T-helper 2 cell treated with Interferon-gamma antibody and Interleukin-4, amounts not matched to agents 5 μg/mL and 100 μg/mL, for 36 hours (primary cell): ENCODE results near the gene GPR15.

Source experiments
- DNase-seq: peaks from one replicate; pipeline ENCODE4 v3.0.0; 2021; ENCODE audit warnings: low spot score
- H3K27ac Mint-ChIP-seq: one replicate; pipeline ENCODE4 v1.8.0; 2021; ENCODE audit warnings: mild to moderate bottlenecking, mixed read lengths
- H3K27me3 Mint-ChIP-seq: one replicate; pipeline ENCODE4 v1.8.0; 2021; ENCODE audit warnings: low read depth, mixed read lengths
- H3K36me3 Mint-ChIP-seq: one replicate; pipeline ENCODE4 v1.8.0; 2021; ENCODE audit warnings: low read depth, mixed read lengths
- H3K4me1 Mint-ChIP-seq: one replicate; pipeline ENCODE4 v1.8.0; 2021; ENCODE audit warnings: low read depth, mixed read lengths
- H3K4me3 Mint-ChIP-seq: one replicate; pipeline ENCODE4 v1.8.0; 2022; ENCODE audit warnings: mild to moderate bottlenecking, moderate library complexity, mixed read lengths
- H3K9me3 Mint-ChIP-seq: one replicate; pipeline ENCODE4 v1.8.0; 2021; ENCODE audit warnings: mixed read lengths

GPR15 gene

GRCh38 chr3:98531622-98532274 is at the start of gene GPR15:
TSS of gene GPR15 (plus strand) at chr3:98531978. CDS start at chr3:98532034, 56 bp downstream.
- Mint-ChIP-seq H3K27ac (peak within 1 kb of the TSS; percentile 75), H3K36me3 (peaks cover 48% of the 10 kb centered on the region), H3K27me3 (no peaks in the 10 kb centered on the region), H3K9me3 (no peaks in the 10 kb centered on the region), H3K4me3 (peak within 1 kb of the TSS; percentile 82), H3K4me1 (peaks cover 68% of the 10 kb centered on the region)
- DNase-seq: no peak

- peaks cover 11% of the 10 kb centered on the region for H3K27me3 Mint-ChIP-seq
- H3K4me1 Mint-ChIP-seq: peaks cover 9% of the 10 kb centered on the region
- no peak for DNase-seq
- no peak overlapping the region for H3K27ac Mint-ChIP-seq
- H3K9me3 Mint-ChIP-seq: peaks cover 41% of the 10 kb centered on the region
- no peak overlapping the region for H3K4me3 Mint-ChIP-seq
- H3K36me3 Mint-ChIP-seq: peaks cover 8% of the 10 kb centered on the region
Observed at GRCh38 chr3:98482717-98483482, 48.9 kb upstream of the GPR15 start.

- DNase-seq: no peak
- H3K9me3 Mint-ChIP-seq: peaks cover 47% of the 10 kb centered on the region
- H3K4me3 Mint-ChIP-seq: no peak overlapping the region
- peaks cover 8% of the 10 kb centered on the region for H3K36me3 Mint-ChIP-seq
- H3K27me3 Mint-ChIP-seq: peaks cover 14% of the 10 kb centered on the region
- H3K27ac Mint-ChIP-seq: no peak overlapping the region
- H3K4me1 Mint-ChIP-seq: peaks cover 9% of the 10 kb centered on the region
Observed at GRCh38 chr3:98483626-98484025, 48.2 kb upstream of the GPR15 start.

GRCh38 chr3:98497381-98497780 is 34.4 kb upstream of the GPR15 start, which contains the start of gene OR5K2:
TSS of gene OR5K2 (plus strand) at chr3:98497681. CDS start at chr3:98497681, 0 bp downstream.
- Mint-ChIP-seq H3K27me3 (peaks cover 20% of the 10 kb centered on the region), H3K4me1 (peaks cover 4% of the 10 kb centered on the region), H3K4me3 (no peak within 1 kb of the TSS), H3K9me3 (no peaks in the 10 kb centered on the region), H3K27ac (no peak within 1 kb of the TSS), H3K36me3 (peaks cover 16% of the 10 kb centered on the region)
- DNase-seq: no peak

GRCh38 chr3:98500019-98500418 is 31.8 kb upstream of the GPR15 start:
- peaks cover 22% of the 10 kb centered on the region for H3K36me3 Mint-ChIP-seq
- no peak overlapping the region for H3K27ac Mint-ChIP-seq
- H3K9me3 Mint-ChIP-seq: no peaks in the 10 kb centered on the region
- no peak overlapping the region for H3K4me3 Mint-ChIP-seq
- DNase-seq: no peak
- peaks cover 12% of the 10 kb centered on the region for H3K4me1 Mint-ChIP-seq
- peaks cover 1% of the 10 kb centered on the region for H3K27me3 Mint-ChIP-seq

- H3K4me1 Mint-ChIP-seq: peaks cover 12% of the 10 kb centered on the region
Observed at GRCh38 chr3:98501270-98501669, 30.5 kb upstream of the GPR15 start.

GRCh38 chr3:98501863-98502576 is 29.8 kb upstream of the GPR15 start:
- no peaks in the 10 kb centered on the region for H3K9me3 Mint-ChIP-seq
- no peaks in the 10 kb centered on the region for H3K27me3 Mint-ChIP-seq
- no peak for DNase-seq
- H3K4me1 Mint-ChIP-seq: peaks cover 12% of the 10 kb centered on the region
- H3K4me3 Mint-ChIP-seq: no peak overlapping the region
- peaks cover 34% of the 10 kb centered on the region for H3K36me3 Mint-ChIP-seq
- no peak overlapping the region for H3K27ac Mint-ChIP-seq

More at GRCh38 chr3:98501270-98501669, 30.5 kb upstream of the GPR15 start:
- H3K9me3 Mint-ChIP-seq: no peaks in the 10 kb centered on the region
- H3K27me3 Mint-ChIP-seq: no peaks in the 10 kb centered on the region
- H3K4me3 Mint-ChIP-seq: no peak overlapping the region
- H3K27ac Mint-ChIP-seq: peak overlapping the region; percentile 66
- no peak for DNase-seq
- H3K36me3 Mint-ChIP-seq: peaks cover 27% of the 10 kb centered on the region

GRCh38 chr3:98504539-98504938 is 27.2 kb upstream of the GPR15 start:
- no peak for DNase-seq
- H3K9me3 Mint-ChIP-seq: no peaks in the 10 kb centered on the region
- H3K27ac Mint-ChIP-seq: no peak overlapping the region
- no peaks in the 10 kb centered on the region for H3K27me3 Mint-ChIP-seq
- H3K4me3 Mint-ChIP-seq: no peak overlapping the region
- H3K36me3 Mint-ChIP-seq: peaks cover 46% of the 10 kb centered on the region
- peaks cover 24% of the 10 kb centered on the region for H3K4me1 Mint-ChIP-seq

GRCh38 chr3:98508582-98508981 is 23.2 kb upstream of the GPR15 start:
- H3K9me3 Mint-ChIP-seq: no peaks in the 10 kb centered on the region
- peaks cover 62% of the 10 kb centered on the region for H3K36me3 Mint-ChIP-seq
- peaks cover 33% of the 10 kb centered on the region for H3K4me1 Mint-ChIP-seq
- no peak for DNase-seq
- H3K27ac Mint-ChIP-seq: peak overlapping the region; percentile 12
- H3K4me3 Mint-ChIP-seq: no peak overlapping the region
- no peaks in the 10 kb centered on the region for H3K27me3 Mint-ChIP-seq

GRCh38 chr3:98512576-98512975 is 19.2 kb upstream of the GPR15 start:
- H3K4me1 Mint-ChIP-seq: peaks cover 61% of the 10 kb centered on the region
- peaks cover 81% of the 10 kb centered on the region for H3K36me3 Mint-ChIP-seq
- H3K27ac Mint-ChIP-seq: no peak overlapping the region

GRCh38 chr3:98513091-98513511 is 18.7 kb upstream of the GPR15 start:
- Mint-ChIP-seq H3K27ac (no peak overlapping the region), H3K27me3 (no peaks in the 10 kb centered on the region), H3K9me3 (no peaks in the 10 kb centered on the region), H3K4me1 (peaks cover 63% of the 10 kb centered on the region), H3K4me3 (no peak overlapping the region), H3K36me3 (peaks cover 82% of the 10 kb centered on the region)
- no peak for DNase-seq

More at GRCh38 chr3:98512576-98512975, 19.2 kb upstream of the GPR15 start:
- no peak for DNase-seq
- Mint-ChIP-seq H3K9me3 (no peaks in the 10 kb centered on the region), H3K4me3 (no peak overlapping the region), H3K27me3 (no peaks in the 10 kb centered on the region)

GRCh38 chr3:98513736-98514135 is 18.0 kb upstream of the GPR15 start:
- H3K27me3 Mint-ChIP-seq: no peaks in the 10 kb centered on the region
- H3K27ac Mint-ChIP-seq: no peak overlapping the region
- DNase-seq: no peak
- H3K4me3 Mint-ChIP-seq: no peak overlapping the region
- peaks cover 63% of the 10 kb centered on the region for H3K4me1 Mint-ChIP-seq
- peaks cover 82% of the 10 kb centered on the region for H3K36me3 Mint-ChIP-seq
- no peaks in the 10 kb centered on the region for H3K9me3 Mint-ChIP-seq

- DNase-seq: no peak
- Mint-ChIP-seq H3K4me1 (peaks cover 65% of the 10 kb centered on the region), H3K4me3 (peak overlapping the region; percentile 20), H3K36me3 (peaks cover 85% of the 10 kb centered on the region), H3K27me3 (no peaks in the 10 kb centered on the region), H3K9me3 (no peaks in the 10 kb centered on the region), H3K27ac (peak overlapping the region; percentile 47)
Observed at GRCh38 chr3:98514948-98515347, 16.8 kb upstream of the GPR15 start.

GRCh38 chr3:98518816-98519215 is 13.0 kb upstream of the GPR15 start:
- DNase-seq: no peak
- H3K36me3 Mint-ChIP-seq: peaks cover 82% of the 10 kb centered on the region
- H3K4me3 Mint-ChIP-seq: peak overlapping the region; percentile 92
- H3K4me1 Mint-ChIP-seq: peaks cover 60% of the 10 kb centered on the region
- no peaks in the 10 kb centered on the region for H3K9me3 Mint-ChIP-seq
- no peaks in the 10 kb centered on the region for H3K27me3 Mint-ChIP-seq
- peak overlapping the region; percentile 76 for H3K27ac Mint-ChIP-seq
